CMK (cell line): ENCODE results near the gene UBASH3B.
A peak's percentile ranks its signal among the peaks of the same experiment; 100 is the strongest.
"Not testable (repeated sequence)": the region's sequence is repeated elsewhere in the genome, so short reads cannot be mapped to it uniquely, and the experiment has no call there.

Experiments
- DNase-seq: peaks from one replicate; pipeline ENCODE4 v3.0.0-alpha.2; 2010; ENCODE audit warnings: low read depth

Gene UBASH3B, protein sequence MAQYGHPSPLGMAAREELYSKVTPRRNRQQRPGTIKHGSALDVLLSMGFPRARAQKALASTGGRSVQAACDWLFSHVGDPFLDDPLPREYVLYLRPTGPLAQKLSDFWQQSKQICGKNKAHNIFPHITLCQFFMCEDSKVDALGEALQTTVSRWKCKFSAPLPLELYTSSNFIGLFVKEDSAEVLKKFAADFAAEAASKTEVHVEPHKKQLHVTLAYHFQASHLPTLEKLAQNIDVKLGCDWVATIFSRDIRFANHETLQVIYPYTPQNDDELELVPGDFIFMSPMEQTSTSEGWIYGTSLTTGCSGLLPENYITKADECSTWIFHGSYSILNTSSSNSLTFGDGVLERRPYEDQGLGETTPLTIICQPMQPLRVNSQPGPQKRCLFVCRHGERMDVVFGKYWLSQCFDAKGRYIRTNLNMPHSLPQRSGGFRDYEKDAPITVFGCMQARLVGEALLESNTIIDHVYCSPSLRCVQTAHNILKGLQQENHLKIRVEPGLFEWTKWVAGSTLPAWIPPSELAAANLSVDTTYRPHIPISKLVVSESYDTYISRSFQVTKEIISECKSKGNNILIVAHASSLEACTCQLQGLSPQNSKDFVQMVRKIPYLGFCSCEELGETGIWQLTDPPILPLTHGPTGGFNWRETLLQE

DNA sequence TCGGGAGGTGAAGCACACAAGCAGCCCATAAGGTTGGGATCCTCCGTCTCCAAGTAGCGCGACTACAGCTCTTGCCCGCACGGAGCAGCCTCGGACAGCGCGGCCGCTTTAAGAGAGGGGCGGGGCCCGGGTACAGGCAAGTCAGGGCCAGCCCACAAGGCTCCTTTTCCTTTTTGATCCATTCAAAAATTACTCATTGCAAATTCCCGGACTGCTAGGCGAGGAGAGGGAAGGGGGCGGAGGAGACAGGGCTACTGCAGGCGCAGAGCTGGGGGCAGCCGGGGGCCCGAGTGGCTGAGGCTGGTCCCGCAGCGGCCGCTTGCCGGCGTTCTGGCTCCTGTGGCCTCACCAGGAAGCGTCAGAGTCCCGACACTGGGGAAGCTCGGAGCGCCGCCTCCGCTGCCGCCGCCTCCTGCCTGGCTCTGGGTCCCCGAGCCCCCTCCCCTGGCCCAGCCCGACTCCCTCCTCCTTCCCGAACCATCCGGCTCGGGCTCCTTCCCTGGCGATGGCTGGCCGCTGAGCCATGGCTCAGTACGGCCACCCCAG lies at the start of gene UBASH3B:
UBASH3B (plus strand) TSS at position 196 of the 546 bp plus-strand sequence; CDS start at position 524, 328 bp downstream.
- no peak for DNase-seq

DNA sequence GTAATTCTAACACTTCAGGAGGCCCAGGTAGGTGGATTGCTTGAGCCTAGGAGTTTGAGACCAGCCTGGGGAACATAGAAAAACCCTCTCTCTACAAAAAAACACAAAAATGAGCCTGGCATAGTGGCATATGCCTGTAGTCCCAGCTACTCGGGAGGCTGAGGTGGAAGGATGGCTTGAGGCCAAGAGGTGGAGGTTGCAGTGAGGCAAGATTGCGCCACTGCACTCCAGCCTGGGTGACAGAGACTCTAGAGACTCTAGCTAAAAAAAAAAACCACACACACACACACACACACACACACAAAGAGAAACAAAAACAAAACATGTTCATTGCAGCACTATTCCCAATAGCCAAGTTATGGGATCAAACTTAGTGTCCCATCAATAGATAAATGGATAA lies 48.4 kb upstream of the UBASH3B start:
- not testable (repeated sequence) for DNase-seq

- DNase-seq, result no peak
Measured at GRCh38 chr11:122612123-122612824, 43.2 kb upstream of the UBASH3B start.

- no peak for DNase-seq
Measured at GRCh38 chr11:122616718-122617117, 38.8 kb upstream of the UBASH3B start.

- DNase-seq, result no peak
Measured at GRCh38 chr11:122617297-122617696, 38.2 kb upstream of the UBASH3B start.

- no peak for DNase-seq
Measured at GRCh38 chr11:122617926-122618325, 37.6 kb upstream of the UBASH3B start.

GRCh38 chr11:122618927-122619326 lies 36.6 kb upstream of the UBASH3B start:
- DNase-seq, result no peak

- DNase-seq, result no peak
Measured at GRCh38 chr11:122619757-122620156, 35.8 kb upstream of the UBASH3B start.

DNA sequence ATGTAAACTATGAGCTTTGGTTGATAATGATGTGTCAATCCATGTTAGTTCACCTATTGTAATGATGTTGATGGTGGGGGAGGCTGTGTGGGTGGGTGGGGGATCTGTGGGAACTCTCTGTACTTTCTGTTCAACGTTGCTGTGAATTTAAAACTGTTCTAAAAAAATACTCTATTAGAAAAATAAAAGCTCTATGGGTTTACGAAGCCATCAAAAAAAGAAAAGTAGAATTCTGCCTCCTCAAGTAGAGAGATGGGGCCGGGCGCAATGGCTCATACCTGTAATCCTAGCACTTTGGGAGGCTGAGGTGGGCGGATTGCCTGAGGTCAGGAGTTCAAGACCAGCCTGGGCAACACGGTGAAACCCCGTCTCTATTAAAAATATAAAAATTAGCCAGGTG lies 30.0 kb upstream of the UBASH3B start:
- DNase-seq, result not testable (repeated sequence)

- DNase-seq, result no peak
Measured at GRCh38 chr11:122625976-122626665, 29.4 kb upstream of the UBASH3B start.

DNA sequence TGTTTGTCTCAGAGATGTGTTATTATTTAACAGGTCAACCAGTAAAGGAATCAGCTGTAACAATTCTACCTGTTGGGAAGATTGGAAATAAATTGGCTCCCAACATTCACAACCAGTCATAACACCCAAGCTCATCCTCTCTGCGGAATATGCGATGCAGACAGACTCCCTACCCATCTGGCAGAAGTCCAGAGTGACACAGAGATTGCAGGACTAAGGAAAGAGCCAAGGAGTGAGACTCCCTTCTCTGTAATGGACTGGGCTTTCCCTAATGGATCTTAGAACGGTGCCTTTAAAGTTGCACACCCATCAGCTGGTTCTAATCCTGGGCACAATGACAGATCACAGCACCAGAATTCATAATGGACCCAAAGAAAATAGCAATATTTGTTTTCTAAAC lies 27.8 kb upstream of the UBASH3B start:
- DNase-seq, result no peak

DNA sequence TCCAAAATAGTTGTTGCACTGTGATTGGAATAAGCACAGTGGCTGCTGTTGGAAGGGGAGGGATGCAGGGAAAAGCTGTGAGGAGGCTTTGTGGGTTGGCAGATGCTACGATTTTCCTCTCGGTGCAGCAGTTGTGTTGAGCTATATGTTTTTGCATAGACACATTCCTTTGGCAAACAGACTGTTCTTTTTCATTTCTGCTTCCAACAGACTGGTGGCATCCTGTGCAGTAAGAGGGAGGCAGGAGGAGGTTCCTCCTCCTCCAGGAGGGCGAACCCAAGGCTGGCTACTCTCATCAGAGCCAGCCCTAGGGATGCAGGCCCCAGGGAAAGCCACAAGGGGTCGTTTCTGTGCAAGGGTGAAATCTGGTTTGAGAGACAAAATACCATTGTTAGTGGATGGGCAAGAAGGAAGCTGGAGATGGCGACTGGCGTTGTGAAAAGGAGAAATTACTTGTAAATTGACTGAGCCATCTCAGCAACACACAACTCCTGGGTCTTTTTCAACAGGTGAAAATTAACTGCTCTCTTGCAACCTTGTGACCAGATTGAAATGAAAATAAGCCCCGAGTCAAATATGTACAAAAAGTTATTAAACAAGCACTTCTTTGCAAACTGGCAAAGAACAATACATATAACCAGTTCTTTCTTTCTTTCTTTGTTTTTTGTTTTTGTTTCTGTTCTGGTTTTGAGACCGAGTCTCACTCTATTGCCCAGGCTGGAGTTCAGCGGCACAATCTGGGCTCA lies 26.5 kb upstream of the UBASH3B start:
- DNase-seq, result peak; percentile 57

GRCh38 chr11:122632181-122632824 lies 23.2 kb upstream of the UBASH3B start:
- DNase-seq, result no peak

GRCh38 chr11:122633219-122633829 lies 22.2 kb upstream of the UBASH3B start:
- DNase-seq, result no peak

DNA sequence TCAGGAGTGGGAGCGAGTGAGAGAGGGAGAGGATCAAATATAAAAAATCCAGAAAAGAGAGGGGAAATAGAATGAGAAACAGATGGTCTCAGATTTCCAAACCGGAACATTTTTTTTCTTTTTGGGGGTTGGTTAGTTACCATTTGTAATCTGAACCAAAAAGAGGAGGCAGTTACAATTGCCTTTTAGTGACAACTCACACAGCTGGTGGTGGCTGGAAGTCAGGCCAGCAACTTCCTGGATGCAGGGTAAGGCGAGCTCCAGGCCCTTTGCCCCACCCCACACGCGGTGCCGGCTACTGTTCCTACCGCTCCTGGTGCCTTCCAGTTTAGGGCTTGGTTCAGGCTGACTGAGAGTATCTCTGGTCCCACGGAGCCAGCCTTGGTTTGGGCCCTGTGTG lies 21.0 kb upstream of the UBASH3B start:
- no peak for DNase-seq

- no peak for DNase-seq
Measured at GRCh38 chr11:122637541-122637940, 18.0 kb upstream of the UBASH3B start.

DNA sequence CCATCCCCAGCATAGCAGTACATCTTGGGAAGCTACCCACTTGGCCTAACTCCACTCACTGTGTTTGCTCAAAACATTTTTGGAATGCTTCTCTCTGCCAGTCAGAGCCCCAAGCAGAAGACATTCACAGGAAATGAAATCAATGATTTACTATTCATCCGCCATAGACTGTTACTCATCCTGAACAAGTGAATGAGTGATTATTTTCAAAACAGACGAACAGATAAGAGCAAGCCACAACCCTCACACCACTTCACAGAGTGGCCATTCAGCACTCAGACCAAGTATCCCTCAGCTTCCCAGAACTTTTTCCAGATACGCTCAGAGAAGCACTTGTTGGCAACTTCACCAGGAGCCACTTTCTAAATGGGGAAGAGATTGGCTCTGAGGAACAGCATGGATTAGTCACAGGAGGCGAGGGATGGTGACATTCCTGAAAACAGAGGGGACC lies 13.0 kb upstream of the UBASH3B start:
- DNase-seq, result no peak

DNA sequence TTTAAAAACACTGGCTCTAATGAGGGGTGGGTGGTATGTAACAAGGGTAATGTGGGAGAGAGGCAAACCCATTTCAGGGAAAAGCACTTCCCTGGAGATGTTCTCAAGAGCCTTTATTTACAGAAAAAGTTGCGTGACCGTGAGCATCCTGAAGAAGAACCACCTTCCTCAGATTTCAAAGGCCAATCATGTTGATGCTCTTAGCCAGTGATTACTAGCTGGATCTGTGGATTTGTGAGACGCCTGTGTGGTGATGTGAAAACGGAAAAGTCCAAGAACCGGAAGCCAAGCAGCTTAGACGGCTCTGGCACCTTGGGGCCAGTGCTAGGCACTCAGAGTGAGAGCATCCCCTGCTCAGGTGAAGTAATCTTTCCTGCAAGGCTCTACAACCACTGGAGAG lies 12.6 kb upstream of the UBASH3B start:
- DNase-seq, result no peak

DNA sequence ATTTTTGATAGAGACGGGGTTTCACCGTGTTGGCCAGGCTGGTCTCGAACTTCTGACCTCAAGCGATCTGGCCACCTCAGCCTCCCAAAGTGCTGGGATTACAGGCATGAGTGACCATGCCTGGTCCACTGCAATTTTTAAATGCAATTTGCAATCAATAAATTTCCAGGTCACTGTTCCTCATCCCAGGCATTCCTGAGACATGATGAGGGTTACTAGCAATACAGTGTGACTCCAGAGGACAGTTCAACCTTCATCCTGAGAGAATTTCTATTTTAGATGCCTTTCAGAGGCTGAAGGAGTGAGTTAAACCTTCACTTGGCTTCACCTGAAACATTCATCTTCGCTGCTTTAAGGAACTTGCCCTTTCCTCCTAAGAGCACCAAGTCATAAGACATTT lies 9.7 kb upstream of the UBASH3B start:
- no peak for DNase-seq
